Tibial nerve (tissue), 3 donors: ENCODE data around the gene CCL25.

Experiments
- POLR2A ChIP-seq, 2 donors: fragments of 450-650 bp; IDR thresholded peaks; one replicate each; pipeline ENCODE4 v1.6.1; 2017; ENCODE audit warnings: antibody characterized with exemption in 2 of 2, mild to moderate bottlenecking in 2 of 2, moderate library complexity in 2 of 2
- TF ChIP-seq, protein P1 (sequence below), 5 experiments: fragments of 200-600 bp in 3 of 5; fragments of 450-650 bp in 2 of 5; sonication (generic) in 3 of 5; IDR thresholded peaks; one replicate each; pipeline ENCODE4 v1.5.1; 2016 to 2019; ENCODE audit warnings: antibody characterized with exemption in 5 of 5, mild to moderate bottlenecking in 3 of 5, moderate library complexity in 2 of 5

DNA sequence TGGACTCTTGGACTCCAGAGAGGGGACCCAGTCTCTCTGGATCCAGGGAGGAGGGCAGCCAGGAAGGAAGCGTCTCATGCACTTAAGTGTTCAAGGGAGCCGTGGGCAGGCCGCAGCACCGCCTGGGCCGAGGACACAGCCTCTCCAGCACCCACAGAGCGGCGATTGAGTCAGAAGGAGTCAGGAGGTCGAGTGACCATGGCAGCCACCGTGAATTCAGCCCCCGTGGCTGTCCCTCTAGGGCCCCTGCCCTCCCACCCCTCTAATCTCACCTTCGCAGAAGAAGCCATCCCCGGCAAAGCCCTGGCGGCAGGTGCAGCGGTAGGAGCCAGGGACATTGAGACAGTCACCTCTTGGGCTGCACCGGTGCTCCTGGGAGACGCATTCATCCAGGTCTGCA, 58.8 kb downstream of the CCL25 start:
- TF ChIP-seq POLR2A (IDR thresholded peaks at IDR 0.05): no peak
- TF ChIP-seq, protein P1, sequence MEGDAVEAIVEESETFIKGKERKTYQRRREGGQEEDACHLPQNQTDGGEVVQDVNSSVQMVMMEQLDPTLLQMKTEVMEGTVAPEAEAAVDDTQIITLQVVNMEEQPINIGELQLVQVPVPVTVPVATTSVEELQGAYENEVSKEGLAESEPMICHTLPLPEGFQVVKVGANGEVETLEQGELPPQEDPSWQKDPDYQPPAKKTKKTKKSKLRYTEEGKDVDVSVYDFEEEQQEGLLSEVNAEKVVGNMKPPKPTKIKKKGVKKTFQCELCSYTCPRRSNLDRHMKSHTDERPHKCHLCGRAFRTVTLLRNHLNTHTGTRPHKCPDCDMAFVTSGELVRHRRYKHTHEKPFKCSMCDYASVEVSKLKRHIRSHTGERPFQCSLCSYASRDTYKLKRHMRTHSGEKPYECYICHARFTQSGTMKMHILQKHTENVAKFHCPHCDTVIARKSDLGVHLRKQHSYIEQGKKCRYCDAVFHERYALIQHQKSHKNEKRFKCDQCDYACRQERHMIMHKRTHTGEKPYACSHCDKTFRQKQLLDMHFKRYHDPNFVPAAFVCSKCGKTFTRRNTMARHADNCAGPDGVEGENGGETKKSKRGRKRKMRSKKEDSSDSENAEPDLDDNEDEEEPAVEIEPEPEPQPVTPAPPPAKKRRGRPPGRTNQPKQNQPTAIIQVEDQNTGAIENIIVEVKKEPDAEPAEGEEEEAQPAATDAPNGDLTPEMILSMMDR (IDR thresholded peaks at IDR 0.05): no peak
